KBM-7 (cell line): ENCODE data around the gene ARF4.

Source experiments
- DNase-seq: peaks from one replicate; pipeline ENCODE4 v3.0.0-alpha.2; 2015
- in situ Hi-C: fragments of 300-500 bp; cut with MboI; formaldehyde crosslinking; loops from 2 replicates; pipeline ENCODE4 v1.14.3; 2020; ENCODE audit warnings: low sequenced_read_pairs, low pct_unique_long_range_greater_than_20kb, mixed read lengths

ARF4 gene

DNA sequence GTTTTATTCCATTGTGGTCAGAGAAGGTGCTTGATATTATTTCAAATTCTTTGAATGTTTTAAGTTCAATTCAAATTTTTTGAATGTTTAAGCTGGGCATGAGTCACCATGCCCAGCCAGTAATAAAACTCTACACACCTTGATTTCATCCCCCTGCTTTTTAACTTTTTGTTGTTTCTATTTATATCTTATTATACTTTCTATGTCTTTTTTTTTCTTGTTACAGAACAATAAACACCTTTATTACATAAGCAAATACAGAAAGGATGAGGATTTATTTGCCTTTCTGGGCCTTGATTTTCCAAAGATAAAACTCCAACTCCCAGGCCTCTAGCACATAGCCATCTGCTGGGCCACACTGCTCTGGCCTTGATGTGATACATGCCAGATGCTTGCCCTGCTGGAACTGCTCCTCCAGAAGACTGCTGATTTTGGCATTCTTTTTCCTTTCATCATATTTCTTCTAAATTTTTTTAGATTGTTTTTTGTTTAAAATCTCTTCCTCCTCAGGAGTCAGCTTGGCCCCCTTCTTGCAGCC is 67.0 kb downstream of the ARF4 start:
- in situ Hi-C loops = no loop called here

More for the DNA sequence above, 67.0 kb downstream of the ARF4 start:
- DNase-seq = no peak
